K562 (cell line): ENCODE data around the gene CLCN2. TPM values are rescaled to one million over a fixed set of nuclear protein-coding genes. Genes with fewer than 3 reads are reported as not detected.
A peak's percentile ranks its signal among the peaks of the same experiment; 100 is the strongest.

Experiments used
- ATAC-seq: fragments of 200-7000 bp; cut with Tn5 transposase; 3 replicates; pipeline ENCODE4 v1.9.1; 2020; ENCODE audit warnings: moderate library complexity
- BruUV-seq: library from RNA; stranded (reverse); fragments of 400-500 nt; replicated peaks from 2 replicates; lab custom pipeline; 2021; lab: Mats Ljungman, UMichigan
- CTCF ChIA-PET: fragments of 300-600 bp; formaldehyde crosslinking; extraction: SDS; loops from one replicate; lab custom pipeline; 2021; ENCODE audit warnings: low intra/inter-chr PET ratio; lab: Yijun Ruan, JAX
- POLR2A ChIA-PET: fragments of 300-600, 350-650 bp; sonication (Branson Sonifier 250); formaldehyde crosslinking; extraction: SDS; loops from one replicate; lab custom pipeline; 2021; ENCODE audit warnings: antibody characterized with exemption, inconsistent platforms; lab: Yijun Ruan, JAX
- DNase-seq, 4 experiments: peaks; one replicate each; pipeline versions ENCODE4 v3.0.0 to v3.0.0-alpha.2; 2011 to 2018; ENCODE audit warnings: low spot score in 3 of 4, mixed read lengths in 3 of 4; ENCODE audit errors: extremely low read depth in 1 of 4
- FAIRE-seq: peaks from 2 replicates; lab custom pipeline; 2011; peaks lifted over from hg19 to GRCh38; lab: Jason Lieb, UNC
- H2AFZ ChIP-seq: 2 replicates; pipeline ENCODE4 v1.6.0; 2011; ENCODE audit warnings: low read depth, low read length, control low read depth, inconsistent platforms
- H3K27ac ChIP-seq: fragments of 200-600 bp; 3 replicates; pipeline ENCODE4 v1.8.0; 2011; ENCODE audit warnings: low read depth, mild to moderate bottlenecking, control low read depth, inconsistent platforms, low read length, moderate library complexity, mixed read lengths; ENCODE audit errors: extremely low read depth
- H3K27me3 ChIP-seq, 2 experiments: fragments of 300-600 bp in 1 of 2; 2 replicates in 1 of 2; 3 replicates in 1 of 2; pipeline versions ENCODE4 v1.6.0 to v1.8.0; 2011; ENCODE audit warnings: inconsistent platforms in 2 of 2, low read length in 2 of 2, mild to moderate bottlenecking in 1 of 2, mixed read lengths in 1 of 2, moderate library complexity in 1 of 2; ENCODE audit not compliant: control insufficient read depth in 2 of 2, insufficient read depth in 2 of 2
- H3K36me3 ChIP-seq: fragments of 300-600 bp; 3 replicates; pipeline ENCODE4 v1.8.0; 2011; ENCODE audit warnings: mild to moderate bottlenecking, low read length, inconsistent platforms; ENCODE audit not compliant: control insufficient read depth, insufficient read depth
- H3K4me1 ChIP-seq, 2 experiments: fragments of 200-600 bp in 1 of 2; replicated peaks in 1 of 2; 2 replicates in 1 of 2; 3 replicates in 1 of 2; pipeline versions ENCODE4 v1.5.1 to v1.8.0; 2011; ENCODE audit warnings: inconsistent platforms in 2 of 2, low read length in 2 of 2, mild to moderate bottlenecking in 1 of 2, mixed read lengths in 1 of 2, moderate library complexity in 1 of 2; ENCODE audit not compliant: control insufficient read depth in 2 of 2, insufficient read depth in 2 of 2
- H3K4me2 ChIP-seq: 2 replicates; pipeline ENCODE4 v1.6.1; 2011; ENCODE audit warnings: low read length, control low read depth, inconsistent platforms, mixed read lengths; ENCODE audit not compliant: insufficient read depth
- H3K4me3 ChIP-seq: fragments of 200-600 bp; sonication (generic), shearing (Covaris generic); 2 replicates; pipeline ENCODE4 v1.5.1; 2016; ENCODE audit warnings: control low read depth, inconsistent platforms
- H3K79me2 ChIP-seq: fragments of 200-600 bp; 3 replicates; pipeline ENCODE4 v1.8.0; 2011; ENCODE audit warnings: low read length, inconsistent platforms; ENCODE audit not compliant: control insufficient read depth, insufficient read depth
- H3K9ac ChIP-seq, 2 experiments: 2 replicates each; pipeline versions ENCODE4 v1.6.0 to v1.6.1; 2011; ENCODE audit warnings: low read depth in 2 of 2, low read length in 2 of 2, control low read depth in 1 of 2, inconsistent platforms in 1 of 2, mild to moderate bottlenecking in 1 of 2, mixed read lengths in 1 of 2; ENCODE audit not compliant: insufficient read depth in 1 of 2
- H3K9me1 ChIP-seq: one replicate; pipeline ENCODE4 v1.6.0; 2011; ENCODE audit warnings: inconsistent platforms, mild to moderate bottlenecking, low read length, moderate library complexity; ENCODE audit not compliant: control insufficient read depth, insufficient read depth
- H3K9me3 ChIP-seq: replicated peaks from 2 replicates; pipeline ENCODE4 v1.5.1; 2011; ENCODE audit warnings: low read depth, low read length, inconsistent platforms; ENCODE audit not compliant: control insufficient read depth, insufficient read depth
- H4K20me1 ChIP-seq: replicated peaks from 2 replicates; pipeline ENCODE4 v1.6.1; 2011; ENCODE audit warnings: low read length, inconsistent platforms, mixed read lengths; ENCODE audit not compliant: control insufficient read depth, insufficient read depth
- BRF1 ChIP-seq: IDR thresholded peaks from 3 replicates; pipeline ENCODE4 v1.6.1; 2011; ENCODE audit warnings: borderline replicate concordance, mild to moderate bottlenecking; ENCODE audit not compliant: insufficient read length; ENCODE audit errors: extremely low read depth
- CREM ChIP-seq: IDR thresholded peaks from 2 replicates; pipeline ENCODE4 v1.6.1; 2014; ENCODE audit warnings: antibody characterized with exemption, low read depth
- JUNB ChIP-seq: fragments of 450-650 bp; formaldehyde crosslinking; conservative IDR thresholded peaks from 2 replicates; pipeline ENCODE4 v1.4.0; 2020; ENCODE audit warnings: mild to moderate bottlenecking
- NCOA6 ChIP-seq: fragments of 450-650 bp; IDR thresholded peaks from 2 replicates; pipeline ENCODE4 v1.6.1; 2017; ENCODE audit warnings: mild to moderate bottlenecking
- POLR3A ChIP-seq: IDR thresholded peaks from 2 replicates; pipeline ENCODE4 v1.6.1; 2011; ENCODE audit warnings: borderline replicate concordance, mild to moderate bottlenecking, moderate library complexity; ENCODE audit not compliant: insufficient read length, insufficient read depth; ENCODE audit errors: extremely low read depth
- SRSF3 ChIP-seq: fragments of 200-400 bp; formaldehyde crosslinking; IDR thresholded peaks from 2 replicates; pipeline ENCODE4 v1.6.1; 2016; ENCODE audit warnings: mild to moderate bottlenecking, low read length, moderate library complexity; ENCODE audit not compliant: insufficient read depth
- TCF7 ChIP-seq: sonication (generic); IDR thresholded peaks from 2 replicates; pipeline ENCODE4 v1.6.1; 2016; ENCODE audit warnings: antibody characterized with exemption, borderline replicate concordance
- ZNF212 ChIP-seq: fragments of 450-650 bp; formaldehyde crosslinking; IDR thresholded peaks from 2 replicates; pipeline ENCODE4 v1.4.0; 2020; ENCODE audit warnings: mild to moderate bottlenecking
- WGBS: fragments of 100-300 bp; shearing (Covaris generic); methylation state at CpG from one replicate; pipeline ENCODE4 v1.1.6; 2016; ENCODE audit warnings: low coverage, mixed read lengths; ENCODE audit not compliant: insufficient coverage; ENCODE audit errors: missing lambda C conversion rate; 5-methylcytosine and 5-hydroxymethylcytosine counted together
- in situ Hi-C: fragments of 300-500 bp; cut with MboI; formaldehyde crosslinking; loops from 4 replicates; pipeline ENCODE4 v1.15.0; 2018; ENCODE audit warnings: inconsistent platforms, mixed read lengths
- intact Hi-C: fragments of 100-400 bp; cut with micrococcal nuclease; formaldehyde crosslinking; loops from 2 replicates; pipeline ENCODE4 v1.14.2; 2022
- polyA plus RNA-seq, 8 experiments: library from polyadenylated mRNA; depleted of rRNA in 4 of 8; stranded (reverse) in 5 of 8; unstranded in 3 of 8; fragments of >200 nt; fragmentation: Nextera tagmentation in 2 of 8; fragmentation: Illumina TruSeq in 1 of 8; extraction: Ambion mirVana in 2 of 8; extraction: Trizol in 1 of 8; gene quantifications; 2 replicates each; pipeline versions ENCODE4 v1.2.1 to v1.2.3, GENCODE V29; 2011 to 2014; ENCODE audit warnings: inconsistent platforms in 1 of 8, missing spikeins in 1 of 8
- total RNA-seq, 7 experiments: library from RNA; depleted of rRNA in 6 of 7; stranded (reverse); fragments of >200 nt in 6 of 7; fragmentation: Illumina TruSeq in 2 of 7; extraction: Trizol in 2 of 7; gene quantifications; 2 replicates each; pipeline versions ENCODE4 v1.2.1 to v1.2.3, GENCODE V29; 2011 to 2021; ENCODE audit warnings: low replicate concordance in 1 of 7
- TF ChIP-seq, protein P1 (sequence below), 2 experiments: fragments of 450-650 bp; IDR thresholded peaks; 2 replicates each; pipeline ENCODE4 v1.6.1; 2016
- TF ChIP-seq, protein P2 (sequence below): fragments of 250-450 bp; sonication (Bioruptor Pico); IDR thresholded peaks from 2 replicates; pipeline ENCODE4 v1.4.0; 2020; ENCODE audit warnings: mild to moderate bottlenecking, moderate library complexity, borderline replicate concordance
- TF ChIP-seq, protein P3 (sequence below): fragments of 250-450 bp; sonication (Bioruptor Pico); IDR thresholded peaks from 2 replicates; pipeline ENCODE4 v1.5.0; 2021; ENCODE audit warnings: mild to moderate bottlenecking, moderate library complexity
- TF ChIP-seq, protein P4 (sequence below): fragments of 200-800 bp; sonication (Bioruptor generic); IDR thresholded peaks from 2 replicates; pipeline ENCODE4 v1.6.1; 2017; ENCODE audit warnings: missing genetic modification characterization, missing compliant biosample characterization

The CLCN2 gene
- total and polyA plus RNA-seq, 9 of the 15 experiments (the other 6 are each of a cell fraction or from before 2014, with no cell fraction given) = 0.10 to 14.0 (median 6.9) TPM

DNA sequence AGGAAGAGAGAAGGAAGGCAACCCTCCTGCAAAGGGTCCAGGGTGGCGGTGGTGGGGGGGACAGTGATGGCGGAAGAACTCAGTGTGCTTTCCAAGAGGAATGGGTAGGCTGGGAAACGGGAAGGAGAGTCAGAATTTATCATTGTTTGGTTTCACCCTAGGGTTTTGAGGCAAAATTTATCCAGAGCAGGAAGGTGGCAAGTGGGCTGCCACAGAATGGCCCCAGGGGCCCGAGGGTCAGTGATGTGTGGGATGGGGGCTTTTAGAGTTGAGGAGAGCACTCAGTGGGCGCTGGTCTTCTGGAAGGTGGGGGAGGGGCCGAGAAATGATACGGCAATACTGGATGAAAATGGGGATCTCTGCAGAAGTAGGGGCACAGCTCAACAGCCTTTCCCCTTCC is 23.4 kb downstream of the CLCN2 start:
- 70% methylated on average over 7 of the region's 7 CpGs for whole genome bisulfite sequencing
- Histone ChIP-seq H3K4me3 (no peak overlapping the region), H3K79me2 (peaks cover 16% of the 10 kb centered on the region), H3K4me1 (peaks cover 37 to 57% of the 10 kb centered on the region in 2 experiments), H4K20me1 (peaks cover 24% of the 10 kb centered on the region), H3K9me1 (peaks cover 11% of the 10 kb centered on the region), H3K4me2 (no peak overlapping the region), H3K9me3 (no peaks in the 10 kb centered on the region), H2AFZ (no peak overlapping the region), H3K36me3 (peaks cover 36% of the 10 kb centered on the region), H3K27ac (no peak overlapping the region), H3K27me3 (no peaks in the 10 kb centered on the region), H3K9ac (peak overlapping the region in 1 of 2 experiments; percentile 47; a peak in 1 of 4 replicates)
- ATAC-seq (no peak), DNase-seq (no peak), FAIRE-seq (no peak)
- ChIA-PET POLR2A (interaction anchor here (1.4 to 1.9 kb wide), 2 partner anchors 10 to 11 kb away, joined by 7 to 8 read pairs; no protein-coding TSS in a partner anchor), CTCF (interaction anchor here (0.6 kb wide), 1 partner anchor 11 kb away, joined by 3 read pairs; no protein-coding TSS in a partner anchor)
- intact Hi-C loops = no loop called here
- in situ Hi-C loops = no loop called here
- BruUV-seq = no TSS peak
- TF ChIP-seq, protein P1, sequence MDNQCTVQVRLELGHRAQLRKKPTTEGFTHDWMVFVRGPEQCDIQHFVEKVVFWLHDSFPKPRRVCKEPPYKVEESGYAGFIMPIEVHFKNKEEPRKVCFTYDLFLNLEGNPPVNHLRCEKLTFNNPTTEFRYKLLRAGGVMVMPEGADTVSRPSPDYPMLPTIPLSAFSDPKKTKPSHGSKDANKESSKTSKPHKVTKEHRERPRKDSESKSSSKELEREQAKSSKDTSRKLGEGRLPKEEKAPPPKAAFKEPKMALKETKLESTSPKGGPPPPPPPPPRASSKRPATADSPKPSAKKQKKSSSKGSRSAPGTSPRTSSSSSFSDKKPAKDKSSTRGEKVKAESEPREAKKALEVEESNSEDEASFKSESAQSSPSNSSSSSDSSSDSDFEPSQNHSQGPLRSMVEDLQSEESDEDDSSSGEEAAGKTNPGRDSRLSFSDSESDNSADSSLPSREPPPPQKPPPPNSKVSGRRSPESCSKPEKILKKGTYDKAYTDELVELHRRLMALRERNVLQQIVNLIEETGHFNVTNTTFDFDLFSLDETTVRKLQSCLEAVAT (IDR thresholded peaks at IDR 0.05) = no peak
- no peak for TF ChIP-seq BRF1
- no peak for TF ChIP-seq POLR3A
- TF ChIP-seq NCOA6 = no peak
- TF ChIP-seq, protein P2, sequence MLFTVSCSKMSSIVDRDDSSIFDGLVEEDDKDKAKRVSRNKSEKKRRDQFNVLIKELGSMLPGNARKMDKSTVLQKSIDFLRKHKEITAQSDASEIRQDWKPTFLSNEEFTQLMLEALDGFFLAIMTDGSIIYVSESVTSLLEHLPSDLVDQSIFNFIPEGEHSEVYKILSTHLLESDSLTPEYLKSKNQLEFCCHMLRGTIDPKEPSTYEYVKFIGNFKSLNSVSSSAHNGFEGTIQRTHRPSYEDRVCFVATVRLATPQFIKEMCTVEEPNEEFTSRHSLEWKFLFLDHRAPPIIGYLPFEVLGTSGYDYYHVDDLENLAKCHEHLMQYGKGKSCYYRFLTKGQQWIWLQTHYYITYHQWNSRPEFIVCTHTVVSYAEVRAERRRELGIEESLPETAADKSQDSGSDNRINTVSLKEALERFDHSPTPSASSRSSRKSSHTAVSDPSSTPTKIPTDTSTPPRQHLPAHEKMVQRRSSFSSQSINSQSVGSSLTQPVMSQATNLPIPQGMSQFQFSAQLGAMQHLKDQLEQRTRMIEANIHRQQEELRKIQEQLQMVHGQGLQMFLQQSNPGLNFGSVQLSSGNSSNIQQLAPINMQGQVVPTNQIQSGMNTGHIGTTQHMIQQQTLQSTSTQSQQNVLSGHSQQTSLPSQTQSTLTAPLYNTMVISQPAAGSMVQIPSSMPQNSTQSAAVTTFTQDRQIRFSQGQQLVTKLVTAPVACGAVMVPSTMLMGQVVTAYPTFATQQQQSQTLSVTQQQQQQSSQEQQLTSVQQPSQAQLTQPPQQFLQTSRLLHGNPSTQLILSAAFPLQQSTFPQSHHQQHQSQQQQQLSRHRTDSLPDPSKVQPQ (CRISPR knock-in tag) = no peak
- no peak for TF ChIP-seq CREM
- TF ChIP-seq, protein P3, sequence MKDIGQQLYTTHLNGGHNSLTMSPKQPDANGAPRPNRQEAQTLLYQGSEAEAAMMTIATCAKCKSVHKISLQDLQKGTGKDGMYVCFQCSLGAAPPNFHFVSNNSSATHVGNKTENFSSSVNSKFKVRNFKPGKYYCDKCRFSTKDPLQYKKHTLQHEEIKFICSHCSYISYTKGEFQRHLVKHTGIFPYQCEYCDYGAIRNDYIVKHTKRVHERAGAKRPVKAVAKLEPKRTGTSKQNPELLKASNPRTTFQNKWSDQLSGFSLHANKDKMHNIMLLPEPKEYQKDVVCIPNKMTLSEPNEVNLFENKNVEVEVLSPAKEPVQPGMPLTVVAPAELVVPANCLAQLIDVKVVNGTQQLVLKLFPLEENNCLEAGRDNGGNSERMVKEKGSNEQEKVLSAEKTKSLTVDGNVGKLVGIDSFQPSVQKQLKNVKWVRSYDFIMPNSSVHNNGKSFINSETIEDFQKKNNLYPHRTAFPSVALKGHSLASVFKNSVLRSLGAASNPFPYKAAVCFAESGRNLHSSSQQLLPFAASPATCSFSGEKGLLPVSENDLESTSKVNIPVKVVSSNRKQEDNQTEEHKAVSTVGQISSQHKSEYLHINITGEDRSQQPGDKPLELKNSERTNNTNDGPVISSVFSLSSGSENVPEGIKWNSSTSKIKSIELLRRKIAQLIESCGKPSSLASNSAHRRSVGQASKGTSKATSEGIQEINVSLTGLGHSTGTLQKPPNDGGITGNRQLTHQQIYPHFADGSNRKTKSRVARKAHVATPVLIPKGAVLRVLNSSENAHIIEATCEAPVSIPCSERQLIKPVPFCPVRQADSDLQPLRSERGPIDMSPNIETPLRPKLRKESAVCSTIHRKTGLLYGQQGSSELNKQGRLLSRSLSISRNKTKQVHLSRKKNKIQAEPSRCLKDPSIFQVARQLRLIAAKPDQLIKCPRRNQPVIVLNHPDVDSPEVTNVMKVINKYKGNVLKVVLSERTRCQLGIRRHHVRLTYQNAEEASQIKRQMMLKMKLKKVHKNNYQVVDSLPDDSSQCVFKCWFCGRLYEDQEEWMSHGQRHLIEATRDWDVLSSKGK (CRISPR knock-in tag) = no peak
- no peak for TF ChIP-seq JUNB (CRISPR knock-in tag)
- TF ChIP-seq, protein P4, sequence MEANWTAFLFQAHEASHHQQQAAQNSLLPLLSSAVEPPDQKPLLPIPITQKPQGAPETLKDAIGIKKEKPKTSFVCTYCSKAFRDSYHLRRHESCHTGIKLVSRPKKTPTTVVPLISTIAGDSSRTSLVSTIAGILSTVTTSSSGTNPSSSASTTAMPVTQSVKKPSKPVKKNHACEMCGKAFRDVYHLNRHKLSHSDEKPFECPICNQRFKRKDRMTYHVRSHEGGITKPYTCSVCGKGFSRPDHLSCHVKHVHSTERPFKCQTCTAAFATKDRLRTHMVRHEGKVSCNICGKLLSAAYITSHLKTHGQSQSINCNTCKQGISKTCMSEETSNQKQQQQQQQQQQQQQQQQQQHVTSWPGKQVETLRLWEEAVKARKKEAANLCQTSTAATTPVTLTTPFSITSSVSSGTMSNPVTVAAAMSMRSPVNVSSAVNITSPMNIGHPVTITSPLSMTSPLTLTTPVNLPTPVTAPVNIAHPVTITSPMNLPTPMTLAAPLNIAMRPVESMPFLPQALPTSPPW (CRISPR knock-in tag) = no peak
- TF ChIP-seq ZNF212 = no peak
- TF ChIP-seq TCF7 = no peak
- no peak for TF ChIP-seq SRSF3
